ENCODE data around the gene P3H2.

P3H2 gene

DNA sequence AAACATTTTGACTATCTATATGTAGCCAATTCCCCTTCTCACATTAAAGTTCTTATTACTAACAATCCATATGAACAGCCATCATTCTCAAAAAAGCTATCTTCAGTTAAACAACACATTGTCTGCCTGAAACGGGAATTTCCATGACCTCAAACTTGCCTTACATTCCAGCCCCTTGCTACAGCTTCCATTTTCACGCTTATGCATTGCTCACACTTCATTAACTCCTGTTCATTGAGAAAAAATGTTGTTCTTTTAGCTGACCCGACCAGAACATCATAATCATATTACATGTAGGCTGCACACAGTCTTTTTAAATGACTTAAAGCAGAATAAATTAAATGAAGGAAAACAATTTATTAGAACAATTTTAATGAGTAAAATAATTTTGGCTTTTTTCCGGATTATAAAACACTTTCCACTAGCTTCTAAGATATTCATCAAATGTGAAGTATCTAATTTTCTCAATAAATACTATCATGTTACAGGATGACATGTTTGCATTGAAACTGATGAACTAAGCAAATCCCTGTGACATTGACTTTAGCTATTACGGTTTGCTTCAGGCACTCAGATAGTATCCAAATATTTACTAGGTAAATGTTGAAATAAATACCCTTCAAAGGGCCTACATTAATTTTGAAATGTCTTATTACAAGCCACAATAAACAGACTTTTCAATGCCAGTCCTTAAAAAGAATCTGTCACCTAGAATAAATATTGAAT lies 49.9 kb downstream of the P3H2 start:
- CTCF ChIA-PET: no interaction called here
- H3K27ac ChIP-seq (ENCODE audit: extremely low read depth, low read depth, low read length): no peak overlapping the region
- no peaks in the 10 kb centered on the region for H3K9me3 ChIP-seq (ENCODE audit: control insufficient read depth, insufficient read depth, low read depth, low read length)
- TF ChIP-seq, protein P1, sequence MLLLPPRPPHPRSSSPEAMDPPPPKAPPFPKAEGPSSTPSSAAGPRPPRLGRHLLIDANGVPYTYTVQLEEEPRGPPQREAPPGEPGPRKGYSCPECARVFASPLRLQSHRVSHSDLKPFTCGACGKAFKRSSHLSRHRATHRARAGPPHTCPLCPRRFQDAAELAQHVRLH (tag by site-specific recombination; IDR thresholded peaks at IDR 0.05): no peak
- TF ChIP-seq ZNF837 (tag by site-specific recombination; IDR thresholded peaks at IDR 0.05): no peak
- no peak for TF ChIP-seq KLF17 (tag by site-specific recombination; IDR thresholded peaks at IDR 0.05)
- no peak for TF ChIP-seq ZBTB1 (tag by site-specific recombination; IDR thresholded peaks at IDR 0.05)
- TF ChIP-seq KLF8 (tag by site-specific recombination; IDR thresholded peaks at IDR 0.05): no peak
- TF ChIP-seq GLIS2 (tag by site-specific recombination; IDR thresholded peaks at IDR 0.05): no peak
- TF ChIP-seq, protein P2, sequence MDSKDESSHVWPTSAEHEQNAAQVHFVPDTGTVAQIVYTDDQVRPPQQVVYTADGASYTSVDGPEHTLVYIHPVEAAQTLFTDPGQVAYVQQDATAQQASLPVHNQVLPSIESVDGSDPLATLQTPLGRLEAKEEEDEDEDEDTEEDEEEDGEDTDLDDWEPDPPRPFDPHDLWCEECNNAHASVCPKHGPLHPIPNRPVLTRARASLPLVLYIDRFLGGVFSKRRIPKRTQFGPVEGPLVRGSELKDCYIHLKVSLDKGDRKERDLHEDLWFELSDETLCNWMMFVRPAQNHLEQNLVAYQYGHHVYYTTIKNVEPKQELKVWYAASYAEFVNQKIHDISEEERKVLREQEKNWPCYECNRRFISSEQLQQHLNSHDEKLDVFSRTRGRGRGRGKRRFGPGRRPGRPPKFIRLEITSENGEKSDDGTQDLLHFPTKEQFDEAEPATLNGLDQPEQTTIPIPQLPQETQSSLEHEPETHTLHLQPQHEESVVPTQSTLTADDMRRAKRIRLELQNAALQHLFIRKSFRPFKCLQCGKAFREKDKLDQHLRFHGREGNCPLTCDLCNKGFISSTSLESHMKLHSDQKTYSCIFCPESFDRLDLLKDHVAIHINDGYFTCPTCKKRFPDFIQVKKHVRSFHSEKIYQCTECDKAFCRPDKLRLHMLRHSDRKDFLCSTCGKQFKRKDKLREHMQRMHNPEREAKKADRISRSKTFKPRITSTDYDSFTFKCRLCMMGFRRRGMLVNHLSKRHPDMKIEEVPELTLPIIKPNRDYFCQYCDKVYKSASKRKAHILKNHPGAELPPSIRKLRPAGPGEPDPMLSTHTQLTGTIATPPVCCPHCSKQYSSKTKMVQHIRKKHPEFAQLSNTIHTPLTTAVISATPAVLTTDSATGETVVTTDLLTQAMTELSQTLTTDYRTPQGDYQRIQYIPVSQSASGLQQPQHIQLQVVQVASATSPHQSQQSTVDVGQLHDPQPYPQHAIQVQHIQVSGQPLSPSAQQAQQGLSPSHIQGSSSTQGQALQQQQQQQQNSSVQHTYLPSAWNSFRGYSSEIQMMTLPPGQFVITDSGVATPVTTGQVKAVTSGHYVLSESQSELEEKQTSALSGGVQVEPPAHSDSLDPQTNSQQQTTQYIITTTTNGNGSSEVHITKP (tag by site-specific recombination; IDR thresholded peaks at IDR 0.05): no peak
- TF ChIP-seq, protein P3, sequence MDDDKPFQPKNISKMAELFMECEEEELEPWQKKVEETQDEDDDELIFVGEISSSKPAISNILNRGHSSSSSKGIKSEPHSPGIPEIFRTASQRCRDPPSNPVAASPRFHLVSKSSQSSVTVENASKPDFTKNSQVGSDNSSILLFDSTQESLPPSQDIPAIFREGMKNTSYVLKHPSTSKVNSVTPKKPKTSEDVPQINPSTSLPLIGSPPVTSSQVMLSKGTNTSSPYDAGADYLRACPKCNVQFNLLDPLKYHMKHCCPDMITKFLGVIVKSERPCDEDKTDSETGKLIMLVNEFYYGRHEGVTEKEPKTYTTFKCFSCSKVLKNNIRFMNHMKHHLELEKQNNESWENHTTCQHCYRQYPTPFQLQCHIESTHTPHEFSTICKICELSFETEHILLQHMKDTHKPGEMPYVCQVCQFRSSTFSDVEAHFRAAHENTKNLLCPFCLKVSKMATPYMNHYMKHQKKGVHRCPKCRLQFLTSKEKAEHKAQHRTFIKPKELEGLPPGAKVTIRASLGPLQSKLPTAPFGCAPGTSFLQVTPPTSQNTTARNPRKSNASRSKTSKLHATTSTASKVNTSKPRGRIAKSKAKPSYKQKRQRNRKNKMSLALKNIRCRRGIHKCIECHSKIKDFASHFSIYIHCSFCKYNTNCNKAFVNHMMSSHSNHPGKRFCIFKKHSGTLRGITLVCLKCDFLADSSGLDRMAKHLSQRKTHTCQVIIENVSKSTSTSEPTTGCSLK (tag by site-specific recombination; IDR thresholded peaks at IDR 0.05): no peak
- TF ChIP-seq ZNF416 (tag by site-specific recombination; IDR thresholded peaks at IDR 0.05): no peak
- TF ChIP-seq ZNF704 (tag by site-specific recombination; IDR thresholded peaks at IDR 0.05): no peak
- TF ChIP-seq, protein P4, sequence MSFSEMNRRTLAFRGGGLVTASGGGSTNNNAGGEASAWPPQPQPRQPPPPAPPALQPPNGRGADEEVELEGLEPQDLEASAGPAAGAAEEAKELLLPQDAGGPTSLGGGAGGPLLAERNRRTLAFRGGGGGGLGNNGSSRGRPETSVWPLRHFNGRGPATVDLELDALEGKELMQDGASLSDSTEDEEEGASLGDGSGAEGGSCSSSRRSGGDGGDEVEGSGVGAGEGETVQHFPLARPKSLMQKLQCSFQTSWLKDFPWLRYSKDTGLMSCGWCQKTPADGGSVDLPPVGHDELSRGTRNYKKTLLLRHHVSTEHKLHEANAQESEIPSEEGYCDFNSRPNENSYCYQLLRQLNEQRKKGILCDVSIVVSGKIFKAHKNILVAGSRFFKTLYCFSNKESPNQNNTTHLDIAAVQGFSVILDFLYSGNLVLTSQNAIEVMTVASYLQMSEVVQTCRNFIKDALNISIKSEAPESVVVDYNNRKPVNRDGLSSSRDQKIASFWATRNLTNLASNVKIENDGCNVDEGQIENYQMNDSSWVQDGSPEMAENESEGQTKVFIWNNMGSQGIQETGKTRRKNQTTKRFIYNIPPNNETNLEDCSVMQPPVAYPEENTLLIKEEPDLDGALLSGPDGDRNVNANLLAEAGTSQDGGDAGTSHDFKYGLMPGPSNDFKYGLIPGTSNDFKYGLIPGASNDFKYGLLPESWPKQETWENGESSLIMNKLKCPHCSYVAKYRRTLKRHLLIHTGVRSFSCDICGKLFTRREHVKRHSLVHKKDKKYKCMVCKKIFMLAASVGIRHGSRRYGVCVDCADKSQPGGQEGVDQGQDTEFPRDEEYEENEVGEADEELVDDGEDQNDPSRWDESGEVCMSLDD (tag by site-specific recombination; IDR thresholded peaks at IDR 0.05): no peak
- TF ChIP-seq ZNF629 (tag by site-specific recombination; IDR thresholded peaks at IDR 0.05): no peak
- no peak for TF ChIP-seq KLF10 (tag by site-specific recombination; IDR thresholded peaks at IDR 0.05)
- TF ChIP-seq ZNF157 (tag by site-specific recombination; IDR thresholded peaks at IDR 0.05): no peak
- TF ChIP-seq ZNF366 (tag by site-specific recombination; conservative IDR thresholded peaks at IDR 0.05): no peak
- TF ChIP-seq ZNF623 (tag by site-specific recombination; IDR thresholded peaks at IDR 0.05): no peak
- no peak for TF ChIP-seq ZNF488 (tag by site-specific recombination; IDR thresholded peaks at IDR 0.05)
- TF ChIP-seq ZBTB8A (tag by site-specific recombination; IDR thresholded peaks at IDR 0.05): no peak
- no peak for TF ChIP-seq ZNF16 (tag by site-specific recombination; IDR thresholded peaks at IDR 0.05; ENCODE audit: low read depth)
- TF ChIP-seq ZNF776 (tag by site-specific recombination; IDR thresholded peaks at IDR 0.05; ENCODE audit: borderline replicate concordance): no peak
- H3K4me3 ChIP-seq (ENCODE audit: low read depth, low read length): no peak overlapping the region
- POLR2A ChIA-PET: no interaction called here
- no peaks in the 10 kb centered on the region; the same call in 1 of the 2 replicates for H3K4me1 ChIP-seq (ENCODE audit: control insufficient read depth, insufficient read depth, low read length)
- no peaks in the 10 kb centered on the region for H3K36me3 ChIP-seq (ENCODE audit: control insufficient read depth in 2 of 2, insufficient read depth in 1 of 2, low read length in 2 of 2)
